ENCODE data around the gene PFKM.

DNA sequence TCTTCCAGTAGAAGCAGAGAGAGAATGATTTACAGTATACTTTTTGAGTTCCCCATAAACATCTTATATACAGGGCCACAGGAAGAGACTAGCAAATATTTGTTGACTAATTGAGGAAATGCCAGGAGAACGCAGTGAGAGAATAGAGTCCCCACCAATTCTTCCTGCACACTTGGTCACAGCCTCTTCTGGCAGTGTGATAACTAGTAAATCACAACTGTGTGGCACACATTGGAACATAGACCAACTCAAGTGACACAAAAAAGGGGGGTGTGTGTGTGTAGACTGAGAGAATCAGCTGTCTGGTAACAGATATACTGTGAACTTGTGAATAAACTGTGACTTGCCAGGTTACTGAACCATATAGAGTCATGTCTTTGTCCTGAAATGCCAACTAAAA is 10.2 kb downstream of the PFKM start:
- no peak for TF ChIP-seq EZH2 (IDR thresholded peaks at IDR 0.05; ENCODE audit: insufficient read depth, poor library complexity, severe bottlenecking)
- no peak for TF ChIP-seq EZH2phosphoT487 (IDR thresholded peaks at IDR 0.05; ENCODE audit: insufficient read depth, low read depth)
